Neural progenitor cell (in vitro differentiated cells): Measurements from ENCODE around the gene CHMP6. TPM values are rescaled to one million over a fixed set of nuclear protein-coding genes. Genes with fewer than 3 reads are reported as not detected.

ENCODE experiments used
- DNase-seq: peaks from one replicate; pipeline ENCODE4 v3.0.0-alpha.2; 2016; ENCODE audit warnings: low spot score
- H2AFZ ChIP-seq: fragments of 200-600 bp; sonication (generic); replicated peaks from 2 replicates; pipeline ENCODE4 v1.6.1; 2016; ENCODE audit warnings: antibody characterized with exemption
- H3F3A ChIP-seq: fragments of 200-600 bp; sonication (generic); 2 replicates; pipeline ENCODE4 v1.6.1; 2016; ENCODE audit warnings: antibody characterized with exemption, low read depth
- H3K27ac ChIP-seq: fragments of 200-600 bp; sonication (generic); 2 replicates; pipeline ENCODE4 v1.5.1; 2016; ENCODE audit warnings: mild to moderate bottlenecking
- H3K27me3 ChIP-seq: fragments of 200-600 bp; sonication (generic); 2 replicates; pipeline ENCODE4 v1.6.1; 2016; ENCODE audit warnings: mild to moderate bottlenecking, moderate library complexity
- H3K36me3 ChIP-seq: fragments of 200-600 bp; sonication (generic); 2 replicates; pipeline ENCODE4 v1.5.1; 2016
- H3K4me1 ChIP-seq: fragments of 200-600 bp; sonication (generic); 2 replicates; pipeline ENCODE4 v1.6.1; 2016; ENCODE audit warnings: mixed run types
- H3K4me2 ChIP-seq: fragments of 200-600 bp; sonication (generic); 2 replicates; pipeline ENCODE4 v1.6.1; 2016
- H3K4me3 ChIP-seq: fragments of 200-600 bp; sonication (generic); 2 replicates; pipeline ENCODE4 v1.5.1; 2016
- H3K79me2 ChIP-seq: fragments of 200-600 bp; sonication (generic); 2 replicates; pipeline ENCODE4 v1.6.1; 2016; ENCODE audit warnings: low read depth
- H3K9ac ChIP-seq: fragments of 200-600 bp; sonication (generic); 2 replicates; pipeline ENCODE4 v1.6.1; 2016
- H3K9me3 ChIP-seq: fragments of 200-600 bp; sonication (generic); 2 replicates; pipeline ENCODE4 v1.5.1; 2016; ENCODE audit warnings: low read depth
- H4K20me1 ChIP-seq: fragments of 200-600 bp; sonication (generic); 2 replicates; pipeline ENCODE4 v1.6.1; 2016; ENCODE audit warnings: low read depth
- H3K27ac Mint-ChIP-seq: 3 replicates; pipeline ENCODE4 v1.8.0; 2021; ENCODE audit warnings: mixed read lengths
- H3K27me3 Mint-ChIP-seq: 2 replicates; pipeline ENCODE4 v1.8.0; 2022; ENCODE audit warnings: low read depth, mild to moderate bottlenecking, inconsistent platforms, moderate library complexity, mixed read lengths; ENCODE audit not compliant: insufficient read depth
- H3K36me3 Mint-ChIP-seq: 3 replicates; pipeline ENCODE4 v1.8.0; 2021; ENCODE audit warnings: mixed read lengths
- H3K4me1 Mint-ChIP-seq: 3 replicates; pipeline ENCODE4 v1.8.0; 2021; ENCODE audit warnings: mixed read lengths
- H3K4me3 Mint-ChIP-seq: 3 replicates; pipeline ENCODE4 v1.8.0; 2021; ENCODE audit warnings: mild to moderate bottlenecking, moderate library complexity, mixed read lengths
- H3K9me3 Mint-ChIP-seq: 3 replicates; pipeline ENCODE4 v1.8.0; 2020; ENCODE audit warnings: mixed read lengths
- CTCF ChIP-seq: fragments of 200-600 bp; sonication (generic); IDR thresholded peaks from 2 replicates; pipeline ENCODE4 v1.5.1; 2017; ENCODE audit warnings: antibody characterized with exemption, mild to moderate bottlenecking
- EZH2 ChIP-seq: fragments of 200-600 bp; sonication (generic); IDR thresholded peaks from 2 replicates; pipeline ENCODE4 v1.6.1; 2017; ENCODE audit warnings: antibody characterized with exemption, mild to moderate bottlenecking, moderate library complexity
- EZH2phosphoT487 ChIP-seq: fragments of 200-600 bp; sonication (generic); IDR thresholded peaks from 2 replicates; pipeline ENCODE4 v1.6.1; 2017; ENCODE audit warnings: antibody characterized with exemption
- total RNA-seq: library from RNA; depleted of rRNA; stranded (reverse); fragments of >200 nt; gene quantifications from 2 replicates; pipeline ENCODE4 v1.2.3, GENCODE V29; 2015; ENCODE audit warnings: low replicate concordance

The CHMP6 gene
- total RNA-seq, 1 donor from 2014 or later: 11.5 TPM

GRCh38 chr17:81033535-81034167 is 42.0 kb downstream of the CHMP6 start:
- DNase-seq: no peak
- Histone ChIP-seq H3K79me2 (peaks cover 25% of the 10 kb centered on the region), H3K27ac (no peak overlapping the region), H3K27me3 (peaks cover 24% of the 10 kb centered on the region), H3K36me3 (no peaks in the 10 kb centered on the region), H2AFZ (no peak overlapping the region), H3K4me1 (peaks cover 12% of the 10 kb centered on the region), H3K9ac (peak overlapping the region; percentile 28), H3F3A (no peaks in the 10 kb centered on the region), H3K9me3 (no peaks in the 10 kb centered on the region), H4K20me1 (peaks cover 39% of the 10 kb centered on the region), H3K4me2 (peak overlapping the region; percentile 90), H3K4me3 (peak overlapping the region; percentile 91)
- Mint-ChIP-seq H3K27ac (peak overlapping the region; percentile 57), H3K36me3 (peaks cover 18% of the 10 kb centered on the region), H3K27me3 (peaks cover 11% of the 10 kb centered on the region), H3K9me3 (no peaks in the 10 kb centered on the region), H3K4me3 (peak overlapping the region; percentile 94), H3K4me1 (peaks cover 47% of the 10 kb centered on the region)
- TF ChIP-seq EZH2 (no peak), EZH2phosphoT487 (no peak), CTCF (no peak)

- peaks cover 12% of the 10 kb centered on the region for H3K4me1 ChIP-seq
- H3K27me3 ChIP-seq: peaks cover 24% of the 10 kb centered on the region
- peak overlapping the region; percentile 57 for H3K27ac Mint-ChIP-seq
- no peak overlapping the region for H2AFZ ChIP-seq
- H3K4me2 ChIP-seq: peak overlapping the region; percentile 90
- peaks cover 47% of the 10 kb centered on the region for H3K4me1 Mint-ChIP-seq
- peak overlapping the region; percentile 28 for H3K9ac ChIP-seq
- H3K4me3 Mint-ChIP-seq: peak overlapping the region; percentile 94
- H3K9me3 Mint-ChIP-seq: no peaks in the 10 kb centered on the region
- peak overlapping the region; percentile 91 for H3K4me3 ChIP-seq
- peak; percentile 30 for TF ChIP-seq EZH2
- TF ChIP-seq CTCF: no peak
- peaks cover 11% of the 10 kb centered on the region for H3K27me3 Mint-ChIP-seq
- no peaks in the 10 kb centered on the region for H3K9me3 ChIP-seq
- peaks cover 31% of the 10 kb centered on the region for H3K79me2 ChIP-seq
- H3F3A ChIP-seq: no peaks in the 10 kb centered on the region
- no peaks in the 10 kb centered on the region for H3K36me3 ChIP-seq
- peak; percentile 62 for DNase-seq
- H3K36me3 Mint-ChIP-seq: peaks cover 20% of the 10 kb centered on the region
- H4K20me1 ChIP-seq: peaks cover 42% of the 10 kb centered on the region
- no peak overlapping the region for H3K27ac ChIP-seq
Measured at GRCh38 chr17:81034168-81034777, 42.6 kb downstream of the CHMP6 start.

GRCh38 chr17:81034779-81035520 is 43.3 kb downstream of the CHMP6 start, which contains the start of gene BAIAP2:
TSS of gene BAIAP2 (plus strand) at chr17:81035151. CDS start at chr17:81035255, 104 bp downstream.
- TF ChIP-seq EZH2: no peak
- no peak for TF ChIP-seq EZH2phosphoT487
- peak; percentile 31 for TF ChIP-seq CTCF
- Histone ChIP-seq H3K4me3 (peak within 1 kb of the TSS; percentile 91), H2AFZ (no peak within 1 kb of the TSS), H3F3A (no peaks in the 10 kb centered on the region), H3K4me1 (peaks cover 12% of the 10 kb centered on the region), H3K4me2 (peak within 1 kb of the TSS; percentile 97), H3K9me3 (no peaks in the 10 kb centered on the region), H3K36me3 (no peaks in the 10 kb centered on the region), H3K79me2 (peaks cover 36% of the 10 kb centered on the region), H3K9ac (peak within 1 kb of the TSS; percentile 43), H3K27ac (no peak within 1 kb of the TSS), H3K27me3 (peaks cover 24% of the 10 kb centered on the region), H4K20me1 (peaks cover 48% of the 10 kb centered on the region)
- H3K9me3 Mint-ChIP-seq: no peaks in the 10 kb centered on the region
- peaks cover 20% of the 10 kb centered on the region for H3K36me3 Mint-ChIP-seq
- peak within 1 kb of the TSS; percentile 83 for H3K27ac Mint-ChIP-seq
- peak; percentile 98 for DNase-seq
- peaks cover 9% of the 10 kb centered on the region for H3K27me3 Mint-ChIP-seq
- peaks cover 53% of the 10 kb centered on the region for H3K4me1 Mint-ChIP-seq
- peak within 1 kb of the TSS; percentile 99 for H3K4me3 Mint-ChIP-seq
